ACHN (cell line): ENCODE results near the gene FCHSD2.
"Not testable (repeated sequence)": the region's sequence is repeated elsewhere in the genome, so short reads cannot be mapped to it uniquely, and the experiment has no call there.

Experiments
- DNase-seq: peaks from one replicate; pipeline ENCODE4 v3.0.0-alpha.2; 2015
- in situ Hi-C: cut with HindIII; loops from 2 replicates; pipeline ENCODE4 v1.10.0; 2017; ENCODE audit warnings: low sequenced_read_pairs, low pct_ligation_motif_present, low pct_unique_long_range_greater_than_20kb

Gene FCHSD2

DNA sequence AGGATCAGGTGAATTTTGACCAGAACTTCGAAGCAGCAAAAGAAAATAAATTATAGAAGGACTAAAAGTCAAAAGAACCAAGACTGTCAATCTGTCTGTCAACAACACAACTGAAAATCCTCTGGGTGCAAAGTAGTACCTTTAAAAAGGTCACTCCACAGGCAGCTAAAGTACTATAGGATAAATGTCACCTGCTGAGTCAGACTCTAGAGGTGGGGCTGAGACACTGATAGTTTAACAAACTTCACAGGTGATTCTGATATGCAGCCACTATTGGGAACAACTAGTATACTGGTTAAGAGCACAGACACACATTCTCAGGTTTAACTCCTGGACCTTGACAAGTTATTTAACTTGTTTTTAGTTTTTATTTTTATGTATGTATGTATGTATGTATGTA, 107.3 kb downstream of the FCHSD2 start:
- in situ Hi-C loops = no loop called here
- DNase-seq = no peak

DNA sequence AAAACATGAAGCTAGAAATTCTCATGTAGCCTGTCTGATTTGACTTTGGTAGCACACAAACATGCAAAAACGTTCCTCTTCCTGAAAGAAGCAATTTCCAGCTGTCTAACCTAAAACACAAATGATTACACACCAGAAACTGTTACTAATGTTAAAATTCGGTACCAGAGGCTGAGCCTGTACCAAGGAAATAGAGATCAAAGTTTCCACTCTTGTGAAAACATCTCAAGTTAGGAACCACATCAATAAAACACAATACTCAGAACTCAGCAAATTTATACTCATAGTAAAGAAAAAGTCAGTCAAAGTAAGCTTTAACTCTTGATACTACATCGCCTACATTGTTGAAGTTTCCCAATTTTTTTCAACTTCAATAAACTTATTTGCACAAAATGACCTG, 107.8 kb downstream of the FCHSD2 start:
- in situ Hi-C loops = no loop called here

DNA sequence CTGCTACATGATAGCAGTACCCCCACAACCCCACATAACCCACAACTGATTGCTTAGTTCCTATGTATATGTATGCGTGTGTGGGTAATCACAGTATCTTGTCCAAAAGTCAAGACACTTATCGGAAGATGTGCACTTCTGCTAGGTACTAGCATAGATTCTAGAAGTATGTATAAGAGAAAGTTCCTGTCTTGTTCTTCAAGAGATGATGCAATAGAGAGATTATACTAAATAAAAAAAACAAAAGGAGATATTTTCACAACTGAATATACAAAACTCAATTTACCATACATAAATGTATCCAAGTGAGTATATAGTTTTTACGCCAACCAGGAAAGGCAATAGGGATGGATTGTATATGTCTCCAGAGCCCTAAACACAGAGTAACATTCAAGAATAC, 112.0 kb downstream of the FCHSD2 start:
- no peak for DNase-seq
- in situ Hi-C loops = no loop called here

More for the DNA sequence above, 107.8 kb downstream of the FCHSD2 start:
- no peak for DNase-seq

DNA sequence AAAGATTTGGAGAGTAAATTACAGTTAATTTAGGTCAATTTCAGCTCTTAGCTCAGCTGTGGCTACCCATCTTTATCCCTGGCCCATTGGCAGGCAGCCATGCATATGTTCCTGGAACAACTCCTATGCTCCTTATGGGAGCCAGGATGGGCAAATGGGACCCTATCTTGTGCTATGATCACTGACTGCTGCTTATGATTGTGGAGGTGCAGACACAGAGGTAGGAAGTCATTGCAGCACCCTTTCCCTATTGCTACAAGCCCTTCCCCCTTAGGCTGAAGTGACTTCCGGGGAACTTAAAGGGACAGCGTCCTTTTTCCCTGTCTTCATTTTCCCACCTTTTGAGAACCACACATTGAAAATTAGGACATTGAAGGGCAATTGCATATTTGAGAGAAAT, 112.7 kb downstream of the FCHSD2 start:
- no peak for DNase-seq
- in situ Hi-C loops = no loop called here

DNA sequence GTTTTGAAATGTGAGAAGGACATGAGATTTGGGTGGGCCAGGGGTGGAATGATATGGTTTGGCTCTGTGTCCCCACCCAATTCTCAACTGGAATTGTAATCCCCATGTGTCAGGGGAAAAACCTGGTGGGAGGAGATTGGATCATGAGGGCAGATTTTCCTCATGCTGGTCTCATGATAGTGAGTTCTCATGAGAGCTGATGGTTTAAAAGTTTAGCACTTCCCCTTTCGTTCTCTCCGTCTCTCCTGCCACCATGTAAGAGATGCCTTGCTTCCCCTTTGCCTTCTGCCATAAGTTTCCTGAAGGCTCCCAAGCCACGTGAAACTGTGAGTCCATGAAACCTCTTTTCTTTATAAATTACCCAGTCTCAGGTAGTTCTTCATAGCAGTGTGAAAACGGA, 113.5 kb downstream of the FCHSD2 start:
- DNase-seq = no peak
- in situ Hi-C loops = no loop called here

DNA sequence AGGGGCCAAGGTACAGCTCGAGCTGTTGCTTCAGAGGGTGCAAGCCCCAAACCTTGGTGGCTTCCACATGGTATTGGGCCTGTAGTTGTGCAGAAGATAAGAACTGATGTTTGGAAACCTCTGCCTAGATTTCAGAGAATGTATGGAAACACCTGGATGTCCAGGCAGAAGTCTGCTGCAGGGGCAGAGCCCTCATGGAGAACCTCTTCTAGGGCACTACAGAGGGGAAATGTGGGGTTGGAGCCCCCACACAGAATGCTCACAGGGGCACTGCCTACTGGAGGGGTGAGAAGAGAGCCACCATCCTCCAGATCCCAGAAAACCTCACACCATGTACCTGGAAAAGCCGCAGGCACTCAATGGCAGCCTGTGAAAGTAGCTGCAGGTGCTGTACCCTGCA, 114.3 kb downstream of the FCHSD2 start:
- in situ Hi-C loops, DNase-seq: not testable (repeated sequence)

DNA sequence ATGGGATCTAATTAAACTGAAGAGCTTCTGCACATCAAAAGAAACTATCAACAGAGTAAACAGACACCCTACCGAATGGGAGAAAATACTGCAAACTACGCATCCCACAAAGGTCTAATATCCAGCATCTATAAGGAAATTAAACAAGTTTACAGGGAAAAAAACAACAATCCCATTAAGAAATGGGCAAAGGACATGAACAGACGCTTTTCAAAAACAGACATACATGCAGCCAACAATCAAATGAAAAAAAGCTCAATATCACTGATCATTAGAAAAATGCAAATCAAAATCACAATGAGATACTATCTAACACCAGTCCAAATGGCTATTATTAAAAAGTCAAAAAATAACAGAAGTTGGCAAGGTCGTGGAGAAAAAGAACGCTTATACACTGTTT, 117.5 kb downstream of the FCHSD2 start:
- in situ Hi-C loops = no loop called here
- no peak for DNase-seq

DNA sequence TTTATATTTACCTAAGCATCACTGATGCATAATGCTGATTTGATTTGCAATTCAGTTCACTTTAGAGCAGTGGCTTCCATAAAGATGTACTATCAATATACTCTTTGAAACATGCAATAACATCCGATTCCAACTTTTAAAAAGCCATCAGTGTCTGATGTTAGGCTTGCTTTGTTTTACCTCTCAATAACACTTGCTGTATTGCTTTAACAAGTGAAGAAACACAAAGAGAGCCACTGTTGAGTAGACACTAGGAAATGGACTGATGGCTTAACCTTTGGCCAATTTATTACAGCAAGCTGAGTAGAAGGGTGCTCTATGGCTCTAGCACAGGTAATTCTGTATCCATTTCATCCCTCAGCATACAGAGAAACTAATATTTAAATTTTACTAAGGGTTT, 122.1 kb downstream of the FCHSD2 start:
- no peak for DNase-seq
- in situ Hi-C loops = no loop called here

DNA sequence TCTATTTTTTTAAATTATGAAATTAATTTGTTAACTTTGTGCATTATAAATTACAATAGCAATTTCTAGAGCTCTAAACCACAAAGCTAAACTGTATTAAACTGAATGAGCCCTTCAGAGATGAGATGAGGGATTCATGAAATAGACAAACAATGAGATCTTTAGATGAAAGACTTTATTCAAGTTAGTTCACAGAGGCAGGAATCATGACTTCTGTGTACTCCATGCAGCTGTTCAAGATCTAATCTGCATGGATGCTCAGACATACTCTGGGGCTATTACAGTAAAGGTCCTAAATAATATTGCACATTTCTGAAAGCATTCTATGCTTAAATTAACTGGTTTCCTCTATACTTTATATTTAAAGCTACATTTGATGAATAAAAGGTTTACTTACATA, 122.7 kb downstream of the FCHSD2 start:
- no peak for DNase-seq
- in situ Hi-C loops = no loop called here

DNA sequence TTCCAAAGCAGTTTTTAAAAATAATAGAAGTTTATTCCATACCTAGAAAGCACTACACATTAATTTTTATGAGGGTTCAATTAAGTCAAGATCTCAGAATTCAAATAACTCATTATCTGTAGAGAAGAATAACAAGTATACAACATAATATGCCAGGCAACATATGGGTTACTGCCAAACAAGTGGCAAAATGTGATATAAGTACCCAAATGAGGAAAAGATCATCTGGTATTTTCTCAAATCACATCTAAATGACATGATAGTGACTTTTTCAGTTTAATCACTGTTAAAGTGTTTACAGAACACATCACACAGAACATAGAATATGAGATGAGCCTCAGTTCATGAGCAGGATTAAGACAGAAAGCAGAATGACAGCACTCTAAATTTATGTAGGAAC, 123.3 kb downstream of the FCHSD2 start:
- no peak for DNase-seq
- in situ Hi-C loops = no loop called here

DNA sequence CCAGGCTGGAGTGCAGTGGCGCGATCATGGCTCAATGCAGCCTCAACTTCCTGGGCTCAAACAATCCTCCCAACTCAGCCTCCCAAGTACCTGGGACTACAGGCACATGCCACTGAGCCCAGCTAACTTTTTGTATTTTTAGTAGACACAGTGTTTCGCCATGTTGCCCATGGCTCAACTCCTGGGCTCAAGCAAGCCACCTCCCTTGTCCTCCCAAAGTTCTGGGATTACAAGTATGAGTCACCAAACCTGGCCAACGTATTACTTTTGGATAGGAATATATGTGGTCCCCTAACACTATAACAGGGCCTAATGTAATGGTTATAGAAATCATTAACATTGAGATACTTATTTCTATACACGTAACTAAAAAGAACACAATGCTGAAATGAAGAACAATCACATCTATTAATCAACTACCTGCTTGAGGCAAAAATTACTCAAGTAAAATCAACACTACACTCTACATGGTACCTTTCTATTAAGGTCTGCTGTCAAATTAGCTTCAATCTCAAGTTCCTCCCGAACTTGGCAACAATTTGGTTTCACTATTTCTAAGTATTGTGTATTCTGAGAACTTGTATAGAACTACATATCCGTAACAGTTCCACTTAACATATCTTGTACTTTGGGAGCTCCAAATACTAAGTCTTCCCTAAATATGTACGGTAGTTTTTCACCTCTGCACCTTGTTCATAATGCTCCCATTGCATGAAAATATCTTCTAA, 124.9 kb downstream of the FCHSD2 start:
- in situ Hi-C loops = no loop called here
- no peak for DNase-seq

DNA sequence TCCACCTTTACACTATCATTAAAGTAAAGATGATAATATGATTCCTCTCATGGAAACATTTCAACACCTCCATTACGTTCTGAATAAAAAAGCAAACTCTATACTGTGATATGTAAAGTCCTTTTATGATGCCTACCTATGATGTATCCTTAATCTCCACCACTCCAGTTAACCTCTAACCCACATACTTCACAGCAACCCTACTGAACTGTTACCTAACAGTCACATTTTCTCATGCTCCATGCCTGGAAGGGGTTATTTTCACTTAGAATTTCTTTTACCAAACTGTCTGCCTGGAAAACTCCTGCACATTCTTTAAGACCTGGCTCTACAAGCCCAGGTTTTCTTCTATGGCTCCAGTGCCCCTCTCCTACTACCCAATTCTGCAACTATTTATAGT, 129.1 kb downstream of the FCHSD2 start:
- DNase-seq = no peak
- in situ Hi-C loops = no loop called here

DNA sequence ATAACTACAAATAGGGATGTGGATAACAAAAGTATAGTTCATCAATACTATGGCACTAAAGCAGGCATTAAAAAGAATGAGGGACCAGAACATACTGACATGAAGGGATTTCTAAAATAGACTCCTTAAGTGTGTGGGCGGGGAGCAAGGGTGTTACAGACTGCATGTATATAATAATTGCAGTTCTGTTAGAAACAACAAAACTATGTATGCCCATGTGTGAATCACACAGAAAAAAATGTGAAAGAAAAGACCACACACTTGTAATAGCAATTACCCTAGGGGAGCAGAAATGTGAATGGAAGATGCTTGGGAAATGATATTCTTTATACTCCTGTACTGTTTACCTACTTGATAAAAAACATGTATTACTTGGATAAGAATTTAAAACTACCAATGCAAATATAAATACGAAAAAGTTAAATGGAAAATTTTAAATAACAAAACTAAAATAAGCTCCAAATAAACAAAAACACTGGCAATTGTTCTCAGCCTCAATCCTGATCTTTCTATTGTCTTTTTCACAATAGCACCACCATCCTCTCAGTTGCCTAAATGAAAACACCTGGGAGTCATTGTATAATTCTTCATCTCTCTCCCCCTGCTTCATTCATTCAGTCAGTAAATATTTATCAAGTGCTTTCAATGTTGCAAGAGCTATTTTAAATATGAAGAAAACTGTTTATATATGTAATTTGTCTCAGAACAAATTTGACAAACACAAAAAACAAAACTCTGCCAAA, 129.8 kb downstream of the FCHSD2 start:
- in situ Hi-C loops = no loop called here
- DNase-seq = no peak

DNA sequence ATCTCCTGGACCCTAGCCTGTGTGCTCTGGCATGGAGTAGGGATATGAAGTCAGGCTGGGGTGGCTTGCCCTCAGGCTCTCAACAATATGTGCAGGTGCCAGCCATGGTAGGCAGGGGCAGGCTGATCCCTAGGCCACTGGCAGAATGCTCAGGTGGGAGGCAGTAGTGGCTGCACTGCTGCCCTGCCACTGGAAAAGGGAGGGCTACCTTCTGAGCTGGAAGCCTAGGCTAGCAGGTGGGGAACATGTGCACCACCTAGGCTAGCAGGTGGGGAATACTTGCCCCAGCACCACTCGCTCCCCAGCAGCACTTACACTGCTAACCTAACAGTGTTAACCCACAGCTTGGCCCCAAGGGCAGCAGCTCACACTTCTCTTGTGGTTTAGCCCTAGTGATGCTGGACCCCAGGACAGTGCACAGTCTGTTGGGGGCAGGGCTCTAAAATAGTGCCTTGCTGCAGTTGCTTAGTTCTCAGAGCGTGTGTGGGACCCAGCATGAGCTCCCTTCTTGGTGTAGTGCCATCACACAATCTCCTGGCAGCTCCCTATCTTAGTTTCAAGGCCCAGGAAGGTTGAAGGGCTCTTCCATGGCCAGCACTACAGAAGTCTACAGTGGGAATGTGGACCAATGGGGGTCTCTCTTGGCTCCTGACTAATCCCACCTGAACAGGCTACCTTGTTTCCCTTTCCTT, 130.8 kb downstream of the FCHSD2 start:
- no peak for DNase-seq
- in situ Hi-C loops = no loop called here

DNA sequence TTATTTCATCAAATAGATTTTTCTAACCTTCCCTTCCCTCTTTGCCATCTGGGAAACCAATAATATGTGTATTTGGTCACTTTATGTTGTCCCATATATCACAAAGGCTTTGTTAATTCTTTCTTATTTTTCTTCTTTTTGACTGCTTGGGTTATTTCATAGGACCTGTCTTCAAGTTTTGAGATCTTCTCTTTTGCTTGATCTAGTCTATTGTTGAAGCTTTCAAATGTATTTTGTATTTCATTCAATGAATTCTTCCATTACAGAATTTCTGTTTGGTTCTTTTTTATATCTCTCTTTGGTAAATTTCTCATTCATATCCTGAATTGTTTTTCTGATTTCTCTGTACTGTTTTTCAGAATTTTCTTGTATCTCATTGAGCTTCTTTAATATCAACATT, 132.1 kb downstream of the FCHSD2 start:
- DNase-seq = no peak

DNA sequence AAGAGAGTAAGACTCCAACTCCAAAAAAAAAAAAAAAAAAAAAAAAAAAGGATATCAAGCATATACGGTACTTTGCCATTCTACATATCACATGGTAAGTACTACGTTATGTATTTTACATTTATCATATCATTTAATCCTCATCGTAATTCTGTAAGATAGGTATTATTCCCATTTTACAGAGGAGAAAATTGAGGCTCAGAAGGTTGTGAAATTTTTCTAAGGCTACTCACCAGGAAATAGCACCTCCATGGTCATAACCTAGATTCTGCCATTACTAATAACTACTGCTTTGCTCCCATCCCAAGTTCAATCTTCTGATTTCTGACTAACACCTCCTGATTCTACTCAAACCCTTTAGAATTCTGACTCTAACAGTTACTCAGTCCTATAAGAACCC, 138.0 kb downstream of the FCHSD2 start:
- DNase-seq = no peak
- in situ Hi-C loops = no loop called here

More for the DNA sequence above, 132.1 kb downstream of the FCHSD2 start:
- in situ Hi-C loops = no loop called here

DNA sequence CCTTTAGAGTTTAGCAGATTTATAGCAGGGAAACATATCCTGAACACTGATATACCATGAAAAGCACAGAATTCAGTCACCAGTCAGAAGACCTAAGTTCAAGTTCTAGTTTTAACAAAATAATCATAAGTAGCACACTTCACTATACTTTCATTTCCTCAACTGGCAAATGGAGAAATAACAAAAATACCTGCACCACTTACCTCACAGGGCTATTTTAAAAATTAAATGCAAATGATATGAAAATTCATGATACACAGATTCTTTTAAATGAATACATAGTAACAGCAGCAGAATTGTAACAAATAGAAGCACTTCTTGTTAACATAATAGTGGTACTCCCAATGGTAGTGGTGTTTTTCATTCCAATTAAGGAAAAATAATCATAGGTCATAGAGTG, 139.0 kb downstream of the FCHSD2 start:
- in situ Hi-C loops = no loop called here
- DNase-seq = no peak

DNA sequence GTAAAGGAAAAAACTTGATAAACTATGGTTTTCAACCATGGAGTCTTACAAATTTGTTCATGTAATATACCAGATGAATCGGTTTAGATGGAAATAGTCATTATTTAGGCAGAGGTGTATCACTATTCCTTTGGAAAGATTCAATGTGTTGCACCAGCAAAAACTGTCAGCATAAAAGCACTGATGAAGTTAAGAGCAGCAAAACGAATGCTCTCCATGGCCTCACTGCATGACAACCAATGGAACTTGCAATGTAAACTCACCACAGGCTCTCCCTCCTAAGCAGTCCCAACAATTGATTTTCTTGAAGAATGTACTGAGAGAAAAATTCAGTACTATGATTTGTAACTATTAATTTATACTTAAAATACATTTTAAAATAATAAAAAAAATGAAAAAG, 139.9 kb downstream of the FCHSD2 start:
- no peak for DNase-seq
- in situ Hi-C loops = no loop called here

DNA sequence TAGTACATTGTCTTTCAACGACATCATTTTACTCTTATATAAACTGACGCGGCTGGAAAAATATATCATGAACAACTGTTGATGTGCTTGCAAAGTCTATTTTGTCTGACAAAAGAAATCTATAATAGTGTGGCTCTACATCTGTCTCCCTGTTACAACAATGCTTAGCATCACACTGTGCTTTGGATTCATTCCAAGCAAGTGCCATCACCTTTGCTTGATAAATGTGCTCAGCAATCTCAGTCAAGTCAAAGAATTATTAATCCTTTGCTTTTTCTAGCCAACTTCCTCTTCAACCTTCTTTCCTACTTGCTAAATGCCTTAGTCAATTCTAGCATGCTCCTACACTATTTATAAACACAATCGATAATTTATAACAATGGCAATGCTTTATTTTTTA, 140.5 kb downstream of the FCHSD2 start:
- in situ Hi-C loops = no loop called here
- peak; percentile 34 for DNase-seq

DNA sequence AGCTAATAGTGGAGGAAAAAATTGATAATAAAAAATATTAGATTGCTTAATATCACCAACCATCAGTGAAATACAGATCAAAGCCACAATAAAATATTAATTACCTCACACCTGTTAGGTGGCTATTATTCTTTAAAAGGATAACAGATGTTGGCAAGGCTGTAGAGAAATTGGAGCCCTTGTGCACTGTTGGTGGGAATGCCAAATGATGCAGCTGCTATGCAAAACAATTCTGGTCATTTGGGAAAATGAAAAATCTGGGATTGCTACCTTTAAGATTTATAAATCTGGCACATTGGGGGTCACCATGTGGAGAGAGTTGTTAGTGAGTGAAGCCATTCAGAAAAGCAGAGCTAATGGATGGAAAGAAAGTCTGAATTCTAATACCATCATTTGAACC, 143.4 kb downstream of the FCHSD2 start:
- in situ Hi-C loops = no loop called here
- no peak for DNase-seq
